GM12891 (cell line): Measurements from ENCODE around the gene DEF6.

Experiments used
- PAX5 ChIP-seq: IDR thresholded peaks from 2 replicates; pipeline ENCODE4 v1.6.1; 2011; ENCODE audit warnings: low read length, moderate library complexity, mild to moderate bottlenecking; ENCODE audit not compliant: insufficient read depth, severe bottlenecking
- POLR2AphosphoS5 ChIP-seq: IDR thresholded peaks from 2 replicates; pipeline ENCODE4 v1.6.1; 2011; ENCODE audit warnings: low read depth, low read length, control low read depth
- POU2F2 ChIP-seq: IDR thresholded peaks from 2 replicates; pipeline ENCODE4 v1.6.1; 2011; ENCODE audit warnings: low read depth, mild to moderate bottlenecking, control low read depth, low read length, moderate library complexity
- SPI1 ChIP-seq: IDR thresholded peaks from 2 replicates; pipeline ENCODE4 v1.6.1; 2011; ENCODE audit warnings: low read depth, low read length, control low read depth
- TAF1 ChIP-seq: IDR thresholded peaks from 2 replicates; pipeline ENCODE4 v1.6.1; 2011; ENCODE audit warnings: low read depth, low read length, control low read depth

- TF ChIP-seq POLR2AphosphoS5, result no peak
- no peak for TF ChIP-seq TAF1
- no peak for TF ChIP-seq SPI1
- no peak for TF ChIP-seq POU2F2
- no peak for TF ChIP-seq PAX5
Observed at GRCh38 chr6:35359744-35360348, 62.2 kb downstream of the DEF6 start.
